K562 (cell line): ENCODE measurements around the gene SCMH1. TPM values are rescaled to one million over a fixed set of nuclear protein-coding genes. Genes with fewer than 3 reads are reported as not detected.

Experiments
- EHMT2 ChIP-seq: fragments of 450-650 bp; IDR thresholded peaks from 2 replicates; pipeline ENCODE4 v1.6.1; 2018; ENCODE audit warnings: antibody characterized with exemption
- ETS2 ChIP-seq: IDR thresholded peaks from 2 replicates; pipeline ENCODE4 v1.6.1; 2016; ENCODE audit warnings: borderline replicate concordance, missing genetic modification characterization, mild to moderate bottlenecking, moderate library complexity, missing compliant biosample characterization; ENCODE audit not compliant: poor library complexity, severe bottlenecking
- EWSR1 ChIP-seq: fragments of 450-650 bp; IDR thresholded peaks from 2 replicates; pipeline ENCODE4 v1.6.1; 2018; ENCODE audit warnings: borderline replicate concordance, mild to moderate bottlenecking, low read depth, moderate library complexity; ENCODE audit not compliant: partially characterized antibody
- FOXA1 ChIP-seq: fragments of 450-650 bp; IDR thresholded peaks from 2 replicates; pipeline ENCODE4 v1.6.1; 2016; ENCODE audit warnings: mild to moderate bottlenecking, borderline replicate concordance
- RBM15 ChIP-seq: fragments of 200-400 bp; formaldehyde crosslinking; IDR thresholded peaks from 2 replicates; pipeline ENCODE4 v1.6.1; 2018; ENCODE audit warnings: mild to moderate bottlenecking, low read length, moderate library complexity; ENCODE audit not compliant: insufficient read depth
- XRCC4 ChIP-seq: IDR thresholded peaks from one replicate; pipeline ENCODE4 v1.6.1; 2011; ENCODE audit not compliant: insufficient read depth, insufficient read length; ENCODE audit errors: extremely low read depth
- polyA plus RNA-seq, 8 experiments: library from polyadenylated mRNA; depleted of rRNA in 4 of 8; stranded (reverse) in 5 of 8; unstranded in 3 of 8; fragments of >200 nt; fragmentation: Nextera tagmentation in 2 of 8; fragmentation: Illumina TruSeq in 1 of 8; extraction: Ambion mirVana in 2 of 8; extraction: Trizol in 1 of 8; gene quantifications; 2 replicates each; pipeline versions ENCODE4 v1.2.1 to v1.2.3, GENCODE V29; 2011 to 2014; ENCODE audit warnings: inconsistent platforms in 1 of 8, missing spikeins in 1 of 8
- total RNA-seq, 7 experiments: library from RNA; depleted of rRNA in 6 of 7; stranded (reverse); fragments of >200 nt in 6 of 7; fragmentation: Illumina TruSeq in 2 of 7; extraction: Trizol in 2 of 7; gene quantifications; 2 replicates each; pipeline versions ENCODE4 v1.2.1 to v1.2.3, GENCODE V29; 2011 to 2021; ENCODE audit warnings: low replicate concordance in 1 of 7
- TF ChIP-seq, protein P1 (sequence below): sonication (generic); formaldehyde crosslinking; IDR thresholded peaks from 2 replicates; pipeline ENCODE4 v1.8.0; 2022; ENCODE audit warnings: mild to moderate bottlenecking, missing genetic modification reagents
- TF ChIP-seq, protein P2 (sequence below): sonication (generic); formaldehyde crosslinking; IDR thresholded peaks from 2 replicates; pipeline ENCODE4 v1.8.0; 2023; ENCODE audit warnings: mild to moderate bottlenecking, missing genetic modification reagents
- TF ChIP-seq, protein P3 (sequence below): fragments of 450-650 bp; IDR thresholded peaks from 2 replicates; pipeline ENCODE4 v1.6.1; 2017; ENCODE audit warnings: antibody characterized with exemption, mild to moderate bottlenecking

Gene SCMH1
- total and polyA plus RNA-seq, 9 of the 15 experiments (the other 6 are each of a cell fraction or from before 2014, with no cell fraction given): 8.5 to 37.0 (median 26.8) TPM

DNA sequence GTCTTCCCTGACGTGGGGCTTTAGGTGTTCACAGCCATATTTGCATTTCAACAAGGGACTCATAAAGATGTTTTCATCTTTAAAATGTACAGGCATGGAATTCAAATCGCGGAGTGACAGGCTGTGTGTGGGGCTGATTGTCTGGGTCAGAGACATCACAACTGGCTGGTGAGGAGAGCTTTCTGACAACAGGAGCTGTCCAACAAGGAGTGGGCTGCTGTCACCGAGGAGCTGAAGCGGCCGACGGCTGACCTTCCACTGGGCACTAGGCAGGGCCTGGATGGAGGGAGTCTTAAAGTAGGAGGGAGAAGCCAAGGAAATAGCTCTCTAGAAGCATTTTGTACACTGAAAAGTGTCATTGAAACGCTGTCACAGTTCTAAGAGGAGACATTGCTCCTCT is 30.5 kb upstream of the SCMH1 start (continued):
- TF ChIP-seq, protein P1, sequence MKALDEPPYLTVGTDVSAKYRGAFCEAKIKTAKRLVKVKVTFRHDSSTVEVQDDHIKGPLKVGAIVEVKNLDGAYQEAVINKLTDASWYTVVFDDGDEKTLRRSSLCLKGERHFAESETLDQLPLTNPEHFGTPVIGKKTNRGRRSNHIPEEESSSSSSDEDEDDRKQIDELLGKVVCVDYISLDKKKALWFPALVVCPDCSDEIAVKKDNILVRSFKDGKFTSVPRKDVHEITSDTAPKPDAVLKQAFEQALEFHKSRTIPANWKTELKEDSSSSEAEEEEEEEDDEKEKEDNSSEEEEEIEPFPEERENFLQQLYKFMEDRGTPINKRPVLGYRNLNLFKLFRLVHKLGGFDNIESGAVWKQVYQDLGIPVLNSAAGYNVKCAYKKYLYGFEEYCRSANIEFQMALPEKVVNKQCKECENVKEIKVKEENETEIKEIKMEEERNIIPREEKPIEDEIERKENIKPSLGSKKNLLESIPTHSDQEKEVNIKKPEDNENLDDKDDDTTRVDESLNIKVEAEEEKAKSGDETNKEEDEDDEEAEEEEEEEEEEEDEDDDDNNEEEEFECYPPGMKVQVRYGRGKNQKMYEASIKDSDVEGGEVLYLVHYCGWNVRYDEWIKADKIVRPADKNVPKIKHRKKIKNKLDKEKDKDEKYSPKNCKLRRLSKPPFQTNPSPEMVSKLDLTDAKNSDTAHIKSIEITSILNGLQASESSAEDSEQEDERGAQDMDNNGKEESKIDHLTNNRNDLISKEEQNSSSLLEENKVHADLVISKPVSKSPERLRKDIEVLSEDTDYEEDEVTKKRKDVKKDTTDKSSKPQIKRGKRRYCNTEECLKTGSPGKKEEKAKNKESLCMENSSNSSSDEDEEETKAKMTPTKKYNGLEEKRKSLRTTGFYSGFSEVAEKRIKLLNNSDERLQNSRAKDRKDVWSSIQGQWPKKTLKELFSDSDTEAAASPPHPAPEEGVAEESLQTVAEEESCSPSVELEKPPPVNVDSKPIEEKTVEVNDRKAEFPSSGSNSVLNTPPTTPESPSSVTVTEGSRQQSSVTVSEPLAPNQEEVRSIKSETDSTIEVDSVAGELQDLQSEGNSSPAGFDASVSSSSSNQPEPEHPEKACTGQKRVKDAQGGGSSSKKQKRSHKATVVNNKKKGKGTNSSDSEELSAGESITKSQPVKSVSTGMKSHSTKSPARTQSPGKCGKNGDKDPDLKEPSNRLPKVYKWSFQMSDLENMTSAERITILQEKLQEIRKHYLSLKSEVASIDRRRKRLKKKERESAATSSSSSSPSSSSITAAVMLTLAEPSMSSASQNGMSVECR: no peak
- 0 out of 2 replicates have a peak, but pooled peaks have one; percentile 15 for TF ChIP-seq EHMT2
- TF ChIP-seq, protein P2, sequence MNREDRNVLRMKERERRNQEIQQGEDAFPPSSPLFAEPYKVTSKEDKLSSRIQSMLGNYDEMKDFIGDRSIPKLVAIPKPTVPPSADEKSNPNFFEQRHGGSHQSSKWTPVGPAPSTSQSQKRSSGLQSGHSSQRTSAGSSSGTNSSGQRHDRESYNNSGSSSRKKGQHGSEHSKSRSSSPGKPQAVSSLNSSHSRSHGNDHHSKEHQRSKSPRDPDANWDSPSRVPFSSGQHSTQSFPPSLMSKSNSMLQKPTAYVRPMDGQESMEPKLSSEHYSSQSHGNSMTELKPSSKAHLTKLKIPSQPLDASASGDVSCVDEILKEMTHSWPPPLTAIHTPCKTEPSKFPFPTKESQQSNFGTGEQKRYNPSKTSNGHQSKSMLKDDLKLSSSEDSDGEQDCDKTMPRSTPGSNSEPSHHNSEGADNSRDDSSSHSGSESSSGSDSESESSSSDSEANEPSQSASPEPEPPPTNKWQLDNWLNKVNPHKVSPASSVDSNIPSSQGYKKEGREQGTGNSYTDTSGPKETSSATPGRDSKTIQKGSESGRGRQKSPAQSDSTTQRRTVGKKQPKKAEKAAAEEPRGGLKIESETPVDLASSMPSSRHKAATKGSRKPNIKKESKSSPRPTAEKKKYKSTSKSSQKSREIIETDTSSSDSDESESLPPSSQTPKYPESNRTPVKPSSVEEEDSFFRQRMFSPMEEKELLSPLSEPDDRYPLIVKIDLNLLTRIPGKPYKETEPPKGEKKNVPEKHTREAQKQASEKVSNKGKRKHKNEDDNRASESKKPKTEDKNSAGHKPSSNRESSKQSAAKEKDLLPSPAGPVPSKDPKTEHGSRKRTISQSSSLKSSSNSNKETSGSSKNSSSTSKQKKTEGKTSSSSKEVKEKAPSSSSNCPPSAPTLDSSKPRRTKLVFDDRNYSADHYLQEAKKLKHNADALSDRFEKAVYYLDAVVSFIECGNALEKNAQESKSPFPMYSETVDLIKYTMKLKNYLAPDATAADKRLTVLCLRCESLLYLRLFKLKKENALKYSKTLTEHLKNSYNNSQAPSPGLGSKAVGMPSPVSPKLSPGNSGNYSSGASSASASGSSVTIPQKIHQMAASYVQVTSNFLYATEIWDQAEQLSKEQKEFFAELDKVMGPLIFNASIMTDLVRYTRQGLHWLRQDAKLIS (CRISPR knock-in tag): no peak
- no peak for TF ChIP-seq EWSR1
- no peak for TF ChIP-seq RBM15
- TF ChIP-seq, protein P3, sequence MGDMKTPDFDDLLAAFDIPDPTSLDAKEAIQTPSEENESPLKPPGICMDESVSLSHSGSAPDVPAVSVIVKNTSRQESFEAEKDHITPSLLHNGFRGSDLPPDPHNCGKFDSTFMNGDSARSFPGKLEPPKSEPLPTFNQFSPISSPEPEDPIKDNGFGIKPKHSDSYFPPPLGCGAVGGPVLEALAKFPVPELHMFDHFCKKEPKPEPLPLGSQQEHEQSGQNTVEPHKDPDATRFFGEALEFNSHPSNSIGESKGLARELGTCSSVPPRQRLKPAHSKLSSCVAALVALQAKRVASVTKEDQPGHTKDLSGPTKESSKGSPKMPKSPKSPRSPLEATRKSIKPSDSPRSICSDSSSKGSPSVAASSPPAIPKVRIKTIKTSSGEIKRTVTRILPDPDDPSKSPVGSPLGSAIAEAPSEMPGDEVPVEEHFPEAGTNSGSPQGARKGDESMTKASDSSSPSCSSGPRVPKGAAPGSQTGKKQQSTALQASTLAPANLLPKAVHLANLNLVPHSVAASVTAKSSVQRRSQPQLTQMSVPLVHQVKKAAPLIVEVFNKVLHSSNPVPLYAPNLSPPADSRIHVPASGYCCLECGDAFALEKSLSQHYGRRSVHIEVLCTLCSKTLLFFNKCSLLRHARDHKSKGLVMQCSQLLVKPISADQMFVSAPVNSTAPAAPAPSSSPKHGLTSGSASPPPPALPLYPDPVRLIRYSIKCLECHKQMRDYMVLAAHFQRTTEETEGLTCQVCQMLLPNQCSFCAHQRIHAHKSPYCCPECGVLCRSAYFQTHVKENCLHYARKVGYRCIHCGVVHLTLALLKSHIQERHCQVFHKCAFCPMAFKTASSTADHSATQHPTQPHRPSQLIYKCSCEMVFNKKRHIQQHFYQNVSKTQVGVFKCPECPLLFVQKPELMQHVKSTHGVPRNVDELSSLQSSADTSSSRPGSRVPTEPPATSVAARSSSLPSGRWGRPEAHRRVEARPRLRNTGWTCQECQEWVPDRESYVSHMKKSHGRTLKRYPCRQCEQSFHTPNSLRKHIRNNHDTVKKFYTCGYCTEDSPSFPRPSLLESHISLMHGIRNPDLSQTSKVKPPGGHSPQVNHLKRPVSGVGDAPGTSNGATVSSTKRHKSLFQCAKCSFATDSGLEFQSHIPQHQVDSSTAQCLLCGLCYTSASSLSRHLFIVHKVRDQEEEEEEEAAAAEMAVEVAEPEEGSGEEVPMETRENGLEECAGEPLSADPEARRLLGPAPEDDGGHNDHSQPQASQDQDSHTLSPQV: no peak
- TF ChIP-seq ETS2: no peak
- no peak for TF ChIP-seq XRCC4
- no peak for TF ChIP-seq FOXA1
